Middle frontal gyrus (tissue), 1 donor: ENCODE measurements around the gene GRM8.

Source experiments
- DNase-seq: peaks from one replicate; pipeline ENCODE4 v3.0.0-alpha.2; 2015; ENCODE audit warnings: low spot score; ENCODE audit errors: extremely low spot score

The GRM8 gene

GRCh38 chr7:126449611-126450268 is 803.0 kb downstream of the GRM8 start:
- no peak for DNase-seq

GRCh38 chr7:126447984-126448383 is 804.8 kb downstream of the GRM8 start:
- DNase-seq, result no peak

- DNase-seq, result no peak
Measured at GRCh38 chr7:126445991-126446390, 806.8 kb downstream of the GRM8 start.

- DNase-seq, result no peak
Measured at GRCh38 chr7:126443951-126444350, 808.8 kb downstream of the GRM8 start.

GRCh38 chr7:126442908-126443307 is 809.8 kb downstream of the GRM8 start:
- DNase-seq, result no peak

- DNase-seq, result no peak
Measured at GRCh38 chr7:126441745-126442144, 811.0 kb downstream of the GRM8 start.

GRCh38 chr7:126440542-126440941 is 812.2 kb downstream of the GRM8 start:
- no peak for DNase-seq

- DNase-seq, result no peak
Measured at GRCh38 chr7:126436213-126436868, 816.4 kb downstream of the GRM8 start.

- no peak for DNase-seq
Measured at GRCh38 chr7:126426652-126427051, 826.1 kb downstream of the GRM8 start.

GRCh38 chr7:126424985-126425384 is 827.8 kb downstream of the GRM8 start:
- no peak for DNase-seq

GRCh38 chr7:126419047-126419446 is 833.7 kb downstream of the GRM8 start:
- DNase-seq, result no peak

- DNase-seq, result no peak
Measured at GRCh38 chr7:126411821-126412383, 840.8 kb downstream of the GRM8 start.

GRCh38 chr7:126411032-126411820 is 841.5 kb downstream of the GRM8 start:
- DNase-seq, result no peak

- no peak for DNase-seq
Measured at GRCh38 chr7:126403040-126403439, 849.7 kb downstream of the GRM8 start.

GRCh38 chr7:126401918-126402317 is 850.8 kb downstream of the GRM8 start:
- no peak for DNase-seq

GRCh38 chr7:126398851-126399529 is 853.8 kb downstream of the GRM8 start:
- DNase-seq, result no peak

- DNase-seq, result no peak
Measured at GRCh38 chr7:126398285-126398684, 854.5 kb downstream of the GRM8 start.

- no peak for DNase-seq
Measured at GRCh38 chr7:126394406-126394805, 858.3 kb downstream of the GRM8 start.
